ENCODE results near the gene ALOX15. TPM values are rescaled to one million over a fixed set of nuclear protein-coding genes. Genes with fewer than 3 reads are reported as not detected.
"Not testable (repeated sequence)": the region's sequence is repeated elsewhere in the genome, so short reads cannot be mapped to it uniquely, and the experiment has no call there.

Gene ALOX15
- total RNA-seq, 1 experiment from 2014 or later, result 0.13 TPM

DNA sequence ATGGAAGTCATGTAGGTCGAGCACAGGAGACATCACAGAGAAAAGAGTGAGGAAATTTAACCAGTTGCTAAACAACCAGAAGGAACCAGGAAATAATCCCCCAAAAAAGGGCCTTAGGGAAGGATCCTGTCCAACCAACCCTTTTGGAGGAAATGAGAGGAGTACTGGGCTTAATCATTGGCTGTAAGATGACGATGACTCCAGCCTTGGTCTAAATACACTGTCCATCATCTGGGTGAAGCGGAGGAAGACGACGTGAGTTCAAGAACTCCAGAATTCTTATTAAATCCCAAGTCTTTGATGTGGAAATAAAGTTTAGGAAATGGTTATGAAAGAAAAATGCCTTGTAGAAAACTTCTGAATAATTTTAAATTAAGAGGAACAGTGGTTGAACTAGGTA, 11.5 kb upstream of the ALOX15 start:
- no peak for DNase-seq (ENCODE audit: low spot score)

DNA sequence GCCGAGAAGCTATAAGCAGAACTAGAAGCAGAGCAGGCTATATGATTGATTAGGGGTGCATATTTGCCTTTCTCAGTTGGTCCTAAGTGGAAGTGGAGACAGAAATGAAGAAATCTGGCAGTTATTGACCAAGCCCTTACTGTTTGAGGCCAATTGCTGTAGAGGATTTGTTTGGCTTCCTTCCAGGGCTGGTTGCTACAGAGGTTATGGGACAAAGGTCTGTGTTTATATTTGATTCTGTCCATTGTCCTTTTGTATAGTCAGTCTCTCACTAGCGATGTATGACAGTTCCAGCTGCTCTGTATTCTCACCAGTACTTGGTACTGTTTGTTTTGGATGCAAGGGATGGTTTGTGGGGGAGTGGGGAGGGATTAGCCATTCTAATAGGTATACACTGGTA, 7.3 kb upstream of the ALOX15 start:
- peak; percentile 36 for DNase-seq (ENCODE audit: low spot score)

DNA sequence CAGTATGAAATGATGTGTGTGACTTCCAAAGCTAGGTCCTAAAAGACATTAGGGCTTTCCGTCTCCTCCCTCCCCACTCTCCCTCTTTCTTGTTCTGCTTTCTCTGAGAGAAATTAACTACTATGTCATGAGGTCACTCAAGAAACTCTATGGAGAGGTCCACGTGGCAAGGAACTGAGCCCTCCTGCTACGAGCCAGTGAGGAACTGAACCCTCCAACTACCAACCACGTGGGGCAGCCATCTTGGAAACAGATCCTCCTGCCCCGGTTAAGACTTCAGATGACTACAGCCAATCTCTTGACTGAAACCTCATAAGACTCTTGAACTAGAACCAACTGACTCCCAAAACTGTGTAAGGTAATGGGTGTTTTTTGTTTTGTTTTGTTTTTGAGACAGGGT, 4.2 kb upstream of the ALOX15 start:
- DNase-seq (ENCODE audit: low spot score), result no peak

DNA sequence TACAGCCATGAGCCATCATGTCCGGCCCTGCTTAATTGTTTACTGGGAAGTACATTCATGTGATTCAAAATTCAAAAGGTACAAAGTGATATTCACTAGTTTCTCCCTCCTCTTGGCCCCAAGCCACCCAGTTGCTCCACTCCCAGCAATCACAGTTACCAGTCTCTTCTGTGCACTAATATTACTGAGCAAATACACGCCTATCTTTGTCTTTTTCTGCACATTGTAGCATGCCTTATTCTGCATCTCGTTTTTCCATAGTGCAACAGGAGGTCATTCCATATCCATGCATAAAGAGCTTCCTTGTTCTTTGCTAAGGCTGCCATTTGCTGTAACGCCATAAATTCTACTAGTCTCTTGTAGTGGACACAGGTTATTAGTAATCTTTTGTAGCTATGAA, 2.2 kb upstream of the ALOX15 start:
- DNase-seq (ENCODE audit: low spot score), result no peak

DNA sequence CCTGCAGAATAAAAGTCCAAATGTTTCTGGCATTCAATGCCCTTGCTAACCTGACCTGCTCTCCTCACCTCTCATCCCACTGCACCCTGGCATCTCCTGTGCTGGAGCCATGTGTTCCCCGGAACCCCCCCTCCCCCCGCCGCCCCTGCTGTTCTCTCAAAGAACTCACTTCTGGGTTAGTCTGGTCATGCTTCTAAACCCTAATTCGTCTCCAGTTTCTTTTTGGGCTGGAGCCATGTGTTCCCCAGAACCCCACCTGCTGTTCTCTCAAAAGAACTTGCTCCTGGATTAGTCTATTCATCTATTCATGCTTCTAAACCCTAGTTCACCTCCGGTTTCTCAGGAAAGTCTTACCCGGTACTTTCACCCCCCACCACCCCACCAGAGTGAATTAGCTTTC, 808 bp upstream of the ALOX15 start:
- DNase-seq (ENCODE audit: low spot score), result no peak

DNA sequence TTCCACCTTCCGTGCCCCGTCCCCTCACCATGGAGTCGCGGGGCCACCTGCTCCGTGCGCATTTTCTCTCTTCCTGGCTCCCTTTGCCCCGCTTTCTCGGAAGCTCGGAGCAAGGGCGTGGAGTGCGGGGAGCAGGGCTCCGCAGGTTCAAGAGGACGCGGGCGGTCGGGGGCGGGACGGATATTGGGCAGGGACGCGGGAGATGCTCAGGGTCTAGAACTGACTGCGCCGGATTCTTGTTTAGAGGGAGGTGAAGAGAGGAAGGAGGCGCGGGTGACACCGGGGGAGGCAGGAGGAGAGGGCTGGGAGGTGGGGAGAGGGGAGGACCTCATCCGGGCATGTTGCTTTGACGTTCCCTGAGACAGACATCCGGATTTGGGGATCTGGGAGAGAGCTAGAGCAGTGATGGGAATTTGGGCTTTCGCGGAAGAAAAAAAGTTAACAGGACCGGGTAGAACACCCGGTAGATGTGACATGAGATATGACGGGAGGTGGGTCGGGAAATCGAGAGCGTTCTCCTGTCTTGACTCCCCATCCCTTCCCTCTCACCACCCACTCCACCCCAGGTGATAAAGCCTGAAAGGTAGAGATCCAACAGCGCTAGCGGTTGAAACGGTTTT, 799 bp downstream of the ALOX15 start:
- not testable (repeated sequence) for DNase-seq (ENCODE audit: low spot score)

DNA sequence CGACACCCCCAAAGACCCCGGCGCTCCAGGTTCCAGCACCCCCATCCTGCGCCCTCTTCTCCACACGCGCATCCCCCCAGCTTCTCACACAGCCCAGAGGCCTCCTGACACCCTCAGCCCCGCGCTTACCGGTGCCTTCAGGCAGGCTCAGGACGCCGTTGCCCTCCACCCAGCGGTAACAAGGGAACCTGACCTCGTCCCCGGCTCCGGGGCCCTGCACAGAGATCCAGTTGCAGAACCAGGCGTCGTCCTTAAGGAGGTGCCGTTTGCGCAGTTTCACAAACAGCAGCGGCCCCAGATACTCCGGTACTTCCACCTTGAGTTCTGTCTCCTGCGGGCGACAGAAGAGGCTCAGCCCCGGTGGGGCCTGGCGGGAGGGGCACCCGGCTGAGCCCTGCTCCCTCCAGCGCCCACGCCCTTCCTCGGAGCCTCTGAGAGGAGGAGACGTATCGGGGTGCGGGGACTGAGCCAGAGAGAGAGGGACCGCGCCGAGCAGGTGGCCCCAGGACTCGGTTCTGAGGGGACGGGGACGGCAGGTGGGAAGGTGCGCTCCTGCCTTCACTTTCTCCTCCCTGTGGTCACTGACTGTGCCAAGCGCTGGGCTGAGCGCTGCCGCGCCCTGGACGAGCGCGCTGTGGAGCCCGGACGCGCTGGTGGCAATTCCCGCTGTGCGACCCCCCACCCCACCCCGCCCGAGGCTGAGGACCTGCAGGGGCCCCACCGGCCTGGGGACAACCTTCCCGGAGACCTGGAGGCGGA, 2.0 kb downstream of the ALOX15 start:
- DNase-seq (ENCODE audit: low spot score), result not testable (repeated sequence)

DNA sequence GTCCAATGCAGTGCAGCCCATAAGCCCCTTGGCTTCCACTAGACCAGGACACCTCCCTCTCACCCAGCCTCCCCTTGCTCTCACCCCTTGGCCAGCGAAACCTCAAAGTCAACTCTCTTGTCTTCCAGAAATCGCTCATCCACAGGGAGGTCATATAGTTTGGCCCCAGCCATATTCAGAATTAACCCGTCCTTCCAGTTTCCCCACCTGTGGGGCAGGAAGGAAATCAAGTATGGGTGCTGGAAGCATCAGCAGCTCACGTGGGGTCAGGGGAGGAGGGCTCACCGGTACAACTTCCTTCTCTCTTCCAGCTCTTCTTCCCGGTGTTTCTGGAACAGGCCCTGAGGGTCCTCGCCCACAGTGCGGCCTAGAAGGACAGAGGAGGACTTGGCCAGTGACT, 2.7 kb downstream of the ALOX15 start:
- peak; percentile 9 for DNase-seq (ENCODE audit: low spot score)

DNA sequence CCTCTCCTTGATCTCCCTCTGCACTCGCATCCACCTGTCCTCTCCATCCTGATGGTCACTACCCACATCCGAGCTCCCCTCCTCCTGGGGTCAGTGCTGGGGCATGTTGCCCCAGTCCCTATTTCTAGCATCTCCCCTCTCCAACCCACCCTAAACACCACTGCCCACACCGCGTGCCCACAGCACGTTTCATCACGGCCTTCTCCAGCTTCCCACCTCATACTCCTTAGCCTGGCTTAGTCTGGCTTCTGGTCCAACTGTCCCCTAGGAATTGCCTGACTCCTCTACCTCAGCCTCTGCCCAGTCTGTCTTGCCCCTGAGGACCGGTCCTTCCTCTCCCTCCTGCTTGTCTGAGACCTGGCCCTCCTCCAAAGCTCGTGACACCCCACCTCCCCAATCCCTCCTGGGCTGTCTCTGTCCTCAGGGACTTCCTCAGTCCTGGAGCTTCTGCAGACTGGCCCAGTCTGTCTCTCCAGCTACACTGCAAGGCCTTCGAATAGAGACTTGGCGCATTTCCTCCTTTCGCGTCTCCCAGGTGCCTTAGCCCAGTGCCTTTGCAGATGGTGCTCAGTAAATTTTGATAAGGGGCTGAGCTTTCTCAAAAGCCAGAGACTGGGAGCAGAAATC, 4.9 kb downstream of the ALOX15 start:
- DNase-seq (ENCODE audit: low spot score), result no peak

DNA sequence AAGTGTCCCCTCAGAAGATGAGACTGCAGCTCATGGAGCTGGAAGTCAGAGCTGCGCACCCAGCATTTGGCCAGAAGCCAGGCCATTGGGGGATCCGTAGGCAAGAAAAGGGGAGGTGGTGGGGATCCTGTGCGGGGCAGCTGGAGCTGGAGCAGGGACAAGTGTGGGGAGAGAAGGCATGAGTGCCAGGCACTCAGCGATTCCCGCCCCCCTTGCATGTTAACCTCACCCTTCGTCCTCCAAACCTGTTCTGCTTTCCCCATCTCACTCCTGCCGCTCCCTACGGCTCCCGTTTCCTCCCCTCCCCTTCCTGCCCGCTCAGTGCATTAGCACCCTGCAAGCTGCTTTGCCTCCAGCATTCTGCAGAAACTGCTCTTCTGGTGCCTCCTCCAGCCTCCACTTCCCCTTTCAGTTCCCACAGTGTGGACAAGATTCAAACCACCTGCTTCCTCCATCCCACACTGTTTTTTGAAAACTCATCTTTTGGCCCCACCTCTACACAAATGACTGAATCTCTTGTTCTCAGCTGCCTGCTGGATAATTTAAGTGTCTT, 5.6 kb downstream of the ALOX15 start:
- DNase-seq (ENCODE audit: low spot score), result no peak

DNA sequence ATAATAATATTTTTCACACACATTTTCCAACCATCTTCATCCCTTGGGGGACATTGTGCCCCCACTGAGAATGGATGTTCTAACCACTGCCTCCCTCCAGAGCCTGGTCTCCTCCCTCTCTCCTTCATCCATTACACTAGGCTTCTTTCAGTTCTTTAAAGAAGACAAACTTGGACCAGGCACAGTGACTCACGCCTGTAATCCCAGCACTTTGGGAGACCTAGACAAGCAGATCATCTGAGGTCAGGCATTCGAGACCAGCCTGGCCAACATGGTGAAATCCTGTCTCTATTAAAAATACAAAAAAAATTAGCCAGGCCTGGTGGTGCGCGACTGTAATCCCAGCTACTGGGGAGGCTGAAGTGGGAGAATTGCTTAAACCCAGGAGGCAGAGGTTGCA, 6.5 kb downstream of the ALOX15 start:
- no peak for DNase-seq (ENCODE audit: low spot score)

DNA sequence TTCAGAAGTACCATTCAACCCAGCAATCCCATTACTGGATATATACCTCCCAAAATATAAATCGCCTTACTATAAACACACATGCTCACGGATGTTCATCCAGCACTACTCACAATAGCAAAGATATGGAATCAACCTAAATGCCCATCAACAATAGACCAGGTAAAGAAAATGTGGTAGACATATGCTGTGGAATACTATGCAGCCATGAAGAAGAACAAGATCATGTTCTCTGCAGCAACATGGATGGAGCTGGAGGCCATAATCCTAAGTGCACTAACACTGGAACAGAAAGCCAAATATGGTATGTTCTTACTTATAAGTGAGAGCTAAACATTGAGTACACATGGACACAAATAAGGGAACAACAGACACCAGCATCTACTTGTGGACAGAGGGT, 7.8 kb downstream of the ALOX15 start:
- DNase-seq (ENCODE audit: low spot score), result no peak

DNA sequence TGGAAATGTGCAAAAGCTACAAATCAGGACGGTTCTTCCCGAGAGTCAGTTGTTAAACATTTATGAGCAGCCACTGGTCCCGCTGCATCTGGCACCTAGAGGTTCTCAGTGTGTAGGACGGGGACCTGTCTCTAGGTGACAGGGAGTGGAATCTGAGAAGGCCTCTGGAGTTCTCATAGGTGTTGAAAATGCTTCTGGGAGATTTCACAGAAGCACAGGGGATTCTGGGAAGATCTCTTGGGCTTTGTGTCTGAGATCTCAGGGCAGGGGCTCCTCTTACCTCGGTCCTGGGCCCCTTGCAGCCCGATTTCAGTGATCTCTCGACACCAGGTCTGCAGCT, 8.9 kb downstream of the ALOX15 start:
- DNase-seq (ENCODE audit: low spot score), result no peak

DNA sequence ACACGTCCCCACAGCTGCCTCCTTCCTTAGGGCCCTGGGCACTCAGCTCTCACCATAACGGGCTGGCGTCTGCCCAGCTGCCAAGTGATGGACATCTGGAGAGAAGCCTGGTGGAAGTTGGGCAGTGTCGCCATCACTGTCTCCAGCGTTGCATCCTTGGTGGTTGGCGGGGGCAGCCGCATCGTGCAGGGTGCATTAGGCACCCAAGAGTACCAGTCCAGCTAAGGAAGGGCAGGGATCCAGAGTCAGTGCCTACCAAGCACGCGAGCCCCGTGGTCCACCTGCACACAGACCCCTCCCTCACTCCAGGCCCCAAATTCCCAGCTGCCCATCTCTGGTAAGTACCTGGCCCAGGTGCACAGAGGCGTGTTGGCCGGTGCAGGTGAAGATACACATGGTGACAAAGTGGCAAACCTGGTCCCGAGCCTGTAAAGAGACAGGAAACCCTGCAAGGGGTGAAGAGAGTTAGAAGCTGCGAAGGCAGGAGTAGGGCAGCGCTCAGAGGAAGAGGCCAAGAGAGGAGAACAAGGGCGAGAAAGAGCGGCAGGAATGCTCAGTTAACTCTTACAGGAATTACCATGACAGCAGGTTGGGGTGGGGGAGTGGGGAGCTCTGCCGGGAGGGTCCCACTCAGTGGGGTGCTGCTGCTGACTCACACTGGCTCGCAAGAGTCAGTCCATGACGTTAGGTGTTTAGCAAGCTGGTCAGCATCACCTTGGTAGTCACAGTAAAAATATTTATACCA, 9.5 kb downstream of the ALOX15 start:
- no peak for DNase-seq (ENCODE audit: low spot score)

DNA sequence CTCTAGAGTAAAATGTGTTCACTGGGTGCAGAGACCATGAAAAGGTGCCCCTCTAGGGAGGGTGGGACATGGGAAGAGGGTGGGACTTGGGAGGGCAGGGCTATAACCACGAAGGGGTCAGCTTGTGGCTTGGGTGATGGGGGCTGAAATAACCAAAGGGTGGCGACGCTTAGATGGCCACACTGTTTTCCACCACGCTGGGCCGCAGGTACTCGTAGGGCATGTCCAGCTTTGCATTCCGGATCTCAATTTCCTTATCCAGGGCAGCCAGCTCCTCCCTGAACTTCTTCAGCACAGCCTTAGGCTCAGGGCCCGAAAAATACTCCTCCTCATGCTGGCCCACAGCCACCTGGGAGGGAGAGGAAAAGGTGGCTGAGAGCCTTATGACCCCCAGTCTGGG, 10.0 kb downstream of the ALOX15 start:
- no peak for DNase-seq (ENCODE audit: low spot score)

DNA sequence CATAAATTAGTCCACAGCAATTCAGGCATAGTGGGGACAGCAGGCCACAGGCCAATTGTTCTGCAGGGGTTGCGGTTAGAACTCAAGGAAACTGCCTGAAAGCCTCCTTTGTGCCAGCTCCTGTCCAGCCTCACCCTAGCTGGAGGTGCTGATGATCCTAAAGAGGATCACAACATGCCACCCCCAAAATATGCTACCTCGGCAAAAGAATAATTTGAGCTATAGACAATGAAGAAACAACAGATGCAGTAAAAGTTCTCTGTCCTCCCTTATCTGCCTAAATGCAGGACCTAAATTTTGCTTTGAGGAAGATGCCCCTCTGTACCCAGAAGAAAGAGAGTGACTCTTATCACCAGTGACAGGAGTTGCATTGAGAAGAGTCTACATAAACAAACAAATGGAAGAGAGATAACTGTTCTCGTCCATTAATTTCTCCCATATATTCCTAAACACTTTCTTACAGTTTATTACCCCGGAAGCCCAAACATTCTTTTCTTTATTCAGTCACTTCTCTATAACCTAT, 14.7 kb downstream of the ALOX15 start:
- no peak for DNase-seq (ENCODE audit: low spot score)

DNA sequence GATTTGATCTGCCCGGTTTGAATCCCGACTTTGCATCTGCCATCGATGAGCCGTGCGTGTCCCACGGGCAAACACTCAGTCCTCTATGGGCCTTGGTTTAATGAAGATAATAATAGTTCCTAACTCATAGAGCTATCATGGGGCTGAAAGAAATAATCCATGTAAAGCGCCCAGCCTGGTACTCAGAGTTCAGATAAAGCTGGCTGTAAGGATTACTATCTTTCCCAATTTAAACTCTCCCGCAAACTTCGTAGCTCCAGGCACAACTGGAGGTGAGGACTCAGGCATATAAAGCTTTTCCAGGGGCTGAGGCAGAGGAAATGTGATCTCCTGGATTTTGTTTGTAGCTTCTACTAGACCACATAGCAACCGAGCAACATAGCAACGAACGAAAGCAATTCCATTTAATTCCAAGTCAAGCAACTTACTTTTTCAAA, 16.3 kb downstream of the ALOX15 start:
- DNase-seq (ENCODE audit: low spot score), result no peak

DNA sequence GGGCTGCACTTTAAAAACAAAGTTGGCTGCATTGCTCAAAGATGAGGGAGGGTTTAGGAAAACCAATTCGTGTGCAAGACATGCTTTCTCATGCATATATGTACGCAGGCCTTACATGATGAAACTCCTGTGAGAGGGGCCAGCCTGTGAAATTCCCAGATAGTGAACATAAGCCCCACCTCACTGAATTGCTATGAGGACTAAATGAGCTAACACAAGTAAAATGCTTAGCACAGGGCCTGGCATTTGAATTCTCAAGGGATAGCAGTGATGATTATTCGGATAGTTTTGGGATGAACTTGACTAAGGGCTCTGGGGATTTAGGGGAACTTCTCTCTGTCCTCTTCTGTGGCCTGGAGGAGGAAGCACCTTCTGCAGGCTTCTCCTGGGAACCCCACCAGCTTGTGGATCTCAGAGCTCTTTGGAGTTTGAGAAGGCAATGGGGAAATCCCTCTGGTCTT, 17.0 kb downstream of the ALOX15 start:
- DNase-seq (ENCODE audit: low spot score), result not testable (repeated sequence)

DNA sequence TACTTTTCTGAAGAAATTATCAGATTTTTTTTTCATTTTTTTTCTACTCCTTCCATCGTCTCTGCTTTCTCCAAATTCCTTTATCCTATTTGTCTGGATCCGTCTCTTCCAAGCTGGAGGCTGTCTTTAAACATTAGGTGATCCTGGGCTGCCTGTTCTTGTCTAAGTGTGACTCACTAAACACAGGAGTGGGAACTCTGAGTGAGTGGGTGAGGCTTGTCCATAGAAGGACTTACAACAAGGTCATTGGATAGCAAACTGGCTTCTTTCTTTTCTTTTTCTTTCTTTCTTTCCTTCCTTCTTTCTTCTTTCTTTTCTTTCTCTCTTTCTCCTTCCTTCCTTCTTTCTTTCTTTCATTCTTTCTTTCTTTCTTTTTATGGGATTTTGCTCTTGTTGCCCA, 18.2 kb downstream of the ALOX15 start:
- DNase-seq (ENCODE audit: low spot score), result no peak

DNA sequence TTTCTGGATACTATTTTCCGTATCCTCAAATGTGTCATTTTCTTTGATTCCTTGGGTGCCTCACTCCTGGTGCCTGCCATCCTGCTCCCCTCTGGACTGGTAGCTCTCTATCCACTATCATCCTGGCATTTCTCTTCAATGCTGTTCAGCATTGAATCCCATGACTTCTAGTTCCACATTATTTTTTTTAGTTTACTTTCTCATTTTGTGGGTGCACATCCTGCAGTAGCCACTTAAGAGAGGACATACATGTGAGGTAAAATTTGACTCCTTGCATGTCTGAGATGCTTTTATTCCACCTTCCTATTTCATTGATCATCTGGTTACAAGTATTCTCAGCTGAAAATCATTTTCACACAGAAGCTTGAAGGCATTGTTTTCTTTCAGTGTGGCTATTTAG, 19.1 kb downstream of the ALOX15 start:
- no peak for DNase-seq (ENCODE audit: low spot score)

DNA sequence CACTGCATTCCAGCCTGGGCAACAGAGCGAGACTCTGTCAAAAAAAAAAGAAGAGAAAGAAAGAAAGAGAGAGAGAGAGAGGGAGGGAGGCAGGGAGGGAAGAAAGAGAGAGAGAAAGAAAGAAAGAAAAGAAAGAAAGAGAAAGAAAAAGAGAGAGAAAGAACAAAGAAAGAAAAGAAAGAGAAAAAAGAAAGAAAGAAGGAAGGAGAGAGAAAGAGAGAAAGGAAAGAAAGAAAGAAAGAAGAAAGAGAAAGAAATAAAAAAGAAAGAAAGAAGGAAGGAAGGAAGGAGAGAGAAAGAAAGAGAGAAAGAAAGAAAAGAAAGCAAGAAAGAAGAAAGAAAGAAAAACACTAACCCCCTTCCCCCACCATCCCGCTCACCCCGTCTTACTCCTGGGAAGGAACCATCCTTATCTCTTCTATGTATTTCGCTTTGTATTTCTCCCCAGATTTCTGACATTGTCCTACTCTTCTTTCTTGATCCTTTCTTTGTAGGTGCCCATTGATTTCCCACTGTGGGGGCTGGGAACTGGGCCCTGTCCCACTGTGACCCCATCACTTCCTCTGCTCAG, 20.9 kb downstream of the ALOX15 start:
- no peak for DNase-seq (ENCODE audit: low spot score)

Data from HT-29 (cell line).